Keratinocyte (primary cell): Measurements from ENCODE around the gene TYROBP. TPM values are rescaled to one million over a fixed set of nuclear protein-coding genes. Genes with fewer than 3 reads are reported as not detected.

Experiments
- DNase-seq: peaks from one replicate; pipeline ENCODE4 v3.0.0-alpha.2; 2011; ENCODE audit warnings: low read depth, missing footprints, low spot score
- FAIRE-seq: peaks from 2 replicates; lab custom pipeline; 2011; peaks lifted over from hg19 to GRCh38; lab: Jason Lieb, UNC
- H2AFZ ChIP-seq: 2 replicates; pipeline ENCODE4 v1.6.0; 2012; ENCODE audit warnings: low read length, control low read depth, inconsistent platforms; ENCODE audit not compliant: control insufficient read depth
- H3K27ac ChIP-seq: 2 replicates; pipeline ENCODE4 v1.5.1; 2011; ENCODE audit warnings: low read length; ENCODE audit not compliant: control insufficient read depth, insufficient read depth
- H3K27me3 ChIP-seq: 3 replicates; pipeline ENCODE4 v1.6.0; 2011; ENCODE audit warnings: low read length; ENCODE audit not compliant: control insufficient read depth, insufficient read depth; ENCODE audit errors: extremely low read depth
- H3K36me3 ChIP-seq, 2 experiments: 2 replicates in 1 of 2; 3 replicates in 1 of 2; pipeline ENCODE4 v1.5.1; 2011; ENCODE audit warnings: low read length in 2 of 2, mild to moderate bottlenecking in 1 of 2; ENCODE audit not compliant: control insufficient read depth in 2 of 2, insufficient read depth in 2 of 2; ENCODE audit errors: extremely low read depth in 1 of 2
- H3K4me1 ChIP-seq: 3 replicates; pipeline ENCODE4 v1.5.1; 2011; ENCODE audit warnings: low read length; ENCODE audit not compliant: control insufficient read depth, insufficient read depth; ENCODE audit errors: extremely low read depth
- H3K4me2 ChIP-seq: 3 replicates; pipeline ENCODE4 v1.6.0; 2011; ENCODE audit warnings: low read depth, low read length; ENCODE audit not compliant: control insufficient read depth, insufficient read depth; ENCODE audit errors: extremely low read depth
- H3K4me3 ChIP-seq, 3 experiments: fragments of 200-600 bp in 1 of 3; sonication (generic) in 1 of 3; 2 replicates in 2 of 3; 3 replicates in 1 of 3; pipeline ENCODE4 v1.5.1; 2011 to 2016; ENCODE audit warnings: low read length in 3 of 3, mild to moderate bottlenecking in 3 of 3, control low read depth in 2 of 3, inconsistent platforms in 1 of 3, low read depth in 1 of 3, mixed read lengths in 1 of 3, mixed run types in 1 of 3, moderate library complexity in 1 of 3; ENCODE audit not compliant: control insufficient read depth in 2 of 3, insufficient read depth in 2 of 3; ENCODE audit errors: extremely low read depth in 1 of 3
- H3K79me2 ChIP-seq: 2 replicates; pipeline ENCODE4 v1.6.0; 2012; ENCODE audit warnings: low read length; ENCODE audit not compliant: control insufficient read depth, insufficient read depth
- H3K9ac ChIP-seq: 3 replicates; pipeline ENCODE4 v1.6.0; 2011; ENCODE audit warnings: low read length; ENCODE audit not compliant: control insufficient read depth, insufficient read depth; ENCODE audit errors: extremely low read depth
- H3K9me1 ChIP-seq: 3 replicates; pipeline ENCODE4 v1.6.0; 2011; ENCODE audit warnings: low read length; ENCODE audit not compliant: control insufficient read depth, insufficient read depth; ENCODE audit errors: extremely low read depth
- H3K9me3 ChIP-seq: 2 replicates; pipeline ENCODE4 v1.5.1; 2012; ENCODE audit warnings: low read depth, low read length; ENCODE audit not compliant: control insufficient read depth
- H4K20me1 ChIP-seq: 3 replicates; pipeline ENCODE4 v1.6.0; 2011; ENCODE audit warnings: low read length; ENCODE audit not compliant: control insufficient read depth, insufficient read depth; ENCODE audit errors: extremely low read depth
- EZH2 ChIP-seq: IDR thresholded peaks from one replicate; pipeline ENCODE4 v1.6.1; 2012; ENCODE audit warnings: inconsistent platforms, mild to moderate bottlenecking, low read length, moderate library complexity
- dilution Hi-C: fragments of 300-500 bp; cut with MboI; formaldehyde crosslinking; loops from one replicate; pipeline ENCODE4 v1.7.0; 2020; ENCODE audit warnings: low sequenced_read_pairs; ENCODE audit not compliant: extremely low pct_ligation_motif_present
- polyA plus RNA-seq, 5 experiments: library from polyadenylated mRNA; depleted of rRNA in 3 of 5; stranded (reverse) in 3 of 5; stranded (forward) in 1 of 5; unstranded in 1 of 5; fragments of >200 nt; gene quantifications; 1 replicate in 1 of 5; 2 replicates in 3 of 5; 3 replicates in 1 of 5; pipeline versions ENCODE4 v1.2.1 to v1.2.3, GENCODE V29; 2011 to 2012; ENCODE audit warnings: missing spikeins in 2 of 5, low read depth in 1 of 5, low replicate concordance in 1 of 5
- TF ChIP-seq, protein P1 (sequence below), 3 experiments: IDR thresholded peaks in 1 of 3; conservative IDR thresholded peaks in 1 of 3; optimal IDR thresholded peaks in 1 of 3; 2 replicates in 2 of 3; 3 replicates in 1 of 3; pipeline versions ENCODE3 to v1.5.1; 2011; ENCODE audit warnings: low read length in 3 of 3, mild to moderate bottlenecking in 3 of 3, moderate library complexity in 2 of 3, control low read depth in 1 of 3, inconsistent platforms in 1 of 3; ENCODE audit not compliant: insufficient read depth in 2 of 3; ENCODE audit errors: extremely low read depth in 1 of 3

The TYROBP gene
- polyA plus RNA-seq, 1 donor (not counting 4 experiments of a cell fraction or from before 2014, with no cell fraction given), result not detected

DNA sequence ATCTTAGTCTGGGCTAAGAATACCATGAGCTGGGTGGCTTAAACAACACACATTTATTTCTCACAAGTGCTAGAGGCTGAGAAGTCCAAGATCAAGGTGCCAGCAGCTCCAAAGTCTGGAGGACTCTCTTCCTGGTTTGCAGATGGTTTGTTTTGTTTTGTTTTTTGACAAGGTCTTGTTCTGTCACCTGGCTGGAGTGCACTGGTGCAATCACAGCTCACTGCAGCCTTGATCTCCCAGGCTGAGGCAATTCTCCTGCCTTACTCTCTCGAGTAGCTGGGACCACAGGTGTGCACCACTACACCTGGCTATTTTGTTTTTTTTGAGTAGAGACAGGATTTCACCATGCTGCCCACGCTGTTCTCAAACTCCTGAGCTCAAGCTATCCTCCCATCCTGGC lies 24.2 kb downstream of the TYROBP start:
- no peaks in the 10 kb centered on the region for H3K79me2 ChIP-seq
- no peak overlapping the region for H3K4me2 ChIP-seq
- H3K9me3 ChIP-seq, result no peaks in the 10 kb centered on the region
- H4K20me1 ChIP-seq, result no peaks in the 10 kb centered on the region
- H3K4me1 ChIP-seq, result no peaks in the 10 kb centered on the region
- H3K9ac ChIP-seq, result no peak overlapping the region
- no peak for TF ChIP-seq EZH2
- TF ChIP-seq, protein P1, sequence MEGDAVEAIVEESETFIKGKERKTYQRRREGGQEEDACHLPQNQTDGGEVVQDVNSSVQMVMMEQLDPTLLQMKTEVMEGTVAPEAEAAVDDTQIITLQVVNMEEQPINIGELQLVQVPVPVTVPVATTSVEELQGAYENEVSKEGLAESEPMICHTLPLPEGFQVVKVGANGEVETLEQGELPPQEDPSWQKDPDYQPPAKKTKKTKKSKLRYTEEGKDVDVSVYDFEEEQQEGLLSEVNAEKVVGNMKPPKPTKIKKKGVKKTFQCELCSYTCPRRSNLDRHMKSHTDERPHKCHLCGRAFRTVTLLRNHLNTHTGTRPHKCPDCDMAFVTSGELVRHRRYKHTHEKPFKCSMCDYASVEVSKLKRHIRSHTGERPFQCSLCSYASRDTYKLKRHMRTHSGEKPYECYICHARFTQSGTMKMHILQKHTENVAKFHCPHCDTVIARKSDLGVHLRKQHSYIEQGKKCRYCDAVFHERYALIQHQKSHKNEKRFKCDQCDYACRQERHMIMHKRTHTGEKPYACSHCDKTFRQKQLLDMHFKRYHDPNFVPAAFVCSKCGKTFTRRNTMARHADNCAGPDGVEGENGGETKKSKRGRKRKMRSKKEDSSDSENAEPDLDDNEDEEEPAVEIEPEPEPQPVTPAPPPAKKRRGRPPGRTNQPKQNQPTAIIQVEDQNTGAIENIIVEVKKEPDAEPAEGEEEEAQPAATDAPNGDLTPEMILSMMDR (optimal IDR thresholded peaks at IDR 0.05 in 1 of 3, IDR thresholded peaks at IDR 0.05 in 1 of 3, conservative IDR thresholded peaks at IDR 0.05 in 1 of 3; ENCODE audit: extremely low read depth in 1 of 3, insufficient read depth in 2 of 3, low read length in 3 of 3), result no peak
- no peak overlapping the region for H3K4me3 ChIP-seq
- DNase-seq (no peak), FAIRE-seq (no peak)
- peaks cover 5% of the 10 kb centered on the region for H3K27me3 ChIP-seq
- dilution Hi-C loops, result no loop called here
- no peak overlapping the region for H2AFZ ChIP-seq
- no peaks in the 10 kb centered on the region for H3K9me1 ChIP-seq
- H3K27ac ChIP-seq, result no peak overlapping the region
- H3K36me3 ChIP-seq, result peaks cover 10 to 14% of the 10 kb centered on the region in 2 experiments

DNA sequence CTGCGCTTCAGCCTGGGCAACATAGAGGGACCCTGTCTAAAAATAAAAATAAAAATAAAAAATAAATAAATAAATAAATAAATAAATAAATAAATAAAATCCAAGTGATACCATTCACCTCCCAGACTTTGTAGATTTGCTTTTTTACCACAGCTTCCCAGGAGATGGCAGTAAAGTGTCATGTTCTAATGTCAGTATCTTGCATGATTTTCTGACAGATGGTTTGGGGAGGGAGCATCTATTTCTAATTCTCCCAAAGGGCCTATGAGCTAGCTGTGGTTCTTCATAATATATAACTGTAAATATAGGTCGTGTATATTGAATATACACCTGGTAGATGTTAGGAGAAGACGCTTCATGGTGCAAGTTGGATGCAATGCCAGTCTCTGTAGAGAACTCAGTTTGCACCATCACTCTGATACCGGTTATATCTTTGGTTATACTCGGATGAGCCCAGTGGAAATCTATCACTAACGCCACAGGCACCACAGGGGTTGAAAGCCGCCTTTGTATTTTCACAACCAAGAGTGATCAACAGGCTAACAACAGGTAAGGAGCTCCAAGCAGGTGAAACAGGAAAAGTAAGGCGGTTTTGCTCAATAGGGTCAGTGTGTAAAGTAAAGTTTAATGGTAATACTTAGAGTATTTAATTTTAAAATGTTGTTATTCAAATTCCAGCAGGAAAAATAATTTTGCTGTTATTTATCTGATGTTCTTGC lies 25.8 kb downstream of the TYROBP start:
- Histone ChIP-seq H3K27ac (no peak overlapping the region), H3K9me3 (no peaks in the 10 kb centered on the region), H3K9ac (no peak overlapping the region), H3K4me1 (no peaks in the 10 kb centered on the region), H3K4me3 (no peak overlapping the region), H3K36me3 (peaks cover 0 to 5% of the 10 kb centered on the region in 2 experiments), H3K27me3 (peaks cover 7% of the 10 kb centered on the region), H3K9me1 (no peaks in the 10 kb centered on the region), H2AFZ (no peak overlapping the region), H3K4me2 (no peak overlapping the region), H3K79me2 (no peaks in the 10 kb centered on the region), H4K20me1 (peaks cover 2% of the 10 kb centered on the region)
- dilution Hi-C loops, result no loop called here
- DNase-seq (no peak), FAIRE-seq (no peak)
- TF ChIP-seq, protein P1 (optimal IDR thresholded peaks at IDR 0.05 in 1 of 3, IDR thresholded peaks at IDR 0.05 in 1 of 3, conservative IDR thresholded peaks at IDR 0.05 in 1 of 3; ENCODE audit: extremely low read depth in 1 of 3, insufficient read depth in 2 of 3, low read length in 3 of 3), result peak; percentile 16 to 33 (median 32)
- TF ChIP-seq EZH2, result no peak
